ENCODE measurements around the gene NPHP4. TPM values are rescaled to one million over a fixed set of nuclear protein-coding genes. Genes with fewer than 3 reads are reported as not detected.

The NPHP4 gene
- total RNA-seq, 1 donor from 2014 or later: 33.2 TPM

GRCh38 chr1:5993556-5994491 is 1.6 kb upstream of the NPHP4 start:
- Mint-ChIP-seq H3K9me3 (no peaks in the 10 kb centered on the region), H3K4me3 (peak overlapping the region; percentile 96), H3K27ac (ENCODE audit: unreplicated experiment) (peak overlapping the region; percentile 50), H3K4me1 (peaks cover 23% of the 10 kb centered on the region), H3K36me3 (ENCODE audit: low read depth) (no peaks in the 10 kb centered on the region), H3K27me3 (ENCODE audit: low read depth) (peaks cover 11% of the 10 kb centered on the region)
- no peak for DNase-seq (ENCODE audit: low read depth, low spot score)
- no peak for TF ChIP-seq CTCF (conservative IDR thresholded peaks at IDR 0.05)

- peak overlapping the region; percentile 96 for H3K4me3 Mint-ChIP-seq
- peak overlapping the region; percentile 50 for H3K27ac Mint-ChIP-seq (ENCODE audit: unreplicated experiment)
- H3K9me3 Mint-ChIP-seq: no peaks in the 10 kb centered on the region
- H3K4me1 Mint-ChIP-seq: peaks cover 23% of the 10 kb centered on the region
- H3K27me3 Mint-ChIP-seq (ENCODE audit: low read depth): peaks cover 11% of the 10 kb centered on the region
- DNase-seq (ENCODE audit: low read depth, low spot score): no peak
- H3K36me3 Mint-ChIP-seq (ENCODE audit: low read depth): no peaks in the 10 kb centered on the region
- TF ChIP-seq CTCF (conservative IDR thresholded peaks at IDR 0.05): no peak
Measured at GRCh38 chr1:5992814-5993555, 760 bp upstream of the NPHP4 start.

- Mint-ChIP-seq H3K27ac (ENCODE audit: unreplicated experiment) (peak overlapping the region; percentile 76), H3K4me3 (peak overlapping the region; percentile 95), H3K9me3 (no peaks in the 10 kb centered on the region), H3K36me3 (ENCODE audit: low read depth) (no peaks in the 10 kb centered on the region), H3K27me3 (ENCODE audit: low read depth) (peaks cover 11% of the 10 kb centered on the region), H3K4me1 (peaks cover 30% of the 10 kb centered on the region)
- DNase-seq (ENCODE audit: low read depth, low spot score): peak; percentile 49
- no peak for TF ChIP-seq CTCF (conservative IDR thresholded peaks at IDR 0.05)
Measured at GRCh38 chr1:5991381-5992025, 722 bp downstream of the NPHP4 start.

- Mint-ChIP-seq H3K9me3 (no peaks in the 10 kb centered on the region), H3K4me1 (peaks cover 30% of the 10 kb centered on the region), H3K27me3 (ENCODE audit: low read depth) (peaks cover 11% of the 10 kb centered on the region), H3K36me3 (ENCODE audit: low read depth) (no peaks in the 10 kb centered on the region), H3K27ac (ENCODE audit: unreplicated experiment) (peak overlapping the region; percentile 76), H3K4me3 (peak overlapping the region; percentile 95)
- no peak for TF ChIP-seq CTCF (conservative IDR thresholded peaks at IDR 0.05)
- DNase-seq (ENCODE audit: low read depth, low spot score): no peak
Measured at GRCh38 chr1:5990913-5991312, 1.3 kb downstream of the NPHP4 start.

GRCh38 chr1:5989731-5990271 is 2.4 kb downstream of the NPHP4 start:
- Mint-ChIP-seq H3K9me3 (no peaks in the 10 kb centered on the region), H3K27ac (ENCODE audit: unreplicated experiment) (no peak overlapping the region), H3K36me3 (ENCODE audit: low read depth) (no peaks in the 10 kb centered on the region), H3K27me3 (ENCODE audit: low read depth) (peaks cover 11% of the 10 kb centered on the region), H3K4me1 (peaks cover 30% of the 10 kb centered on the region), H3K4me3 (peak overlapping the region; percentile 95)
- DNase-seq (ENCODE audit: low read depth, low spot score): no peak
- TF ChIP-seq CTCF (conservative IDR thresholded peaks at IDR 0.05): no peak

All from neural crest cell (in vitro differentiated cells).